ENCODE data around the gene MTFR2. TPM values are rescaled to one million over a fixed set of nuclear protein-coding genes. Genes with fewer than 3 reads are reported as not detected.

The MTFR2 gene
- total RNA-seq, 1 experiment from 2014 or later: 5.2 TPM

GRCh38 chr6:136188486-136188885, 61.6 kb downstream of the MTFR2 start:
- DNase-seq (ENCODE audit: low spot score): no peak

- no peak for DNase-seq (ENCODE audit: low spot score)
These were observed 63.7 kb downstream of the MTFR2 start for GRCh38 chr6:136186363-136186762.

GRCh38 chr6:136184738-136185137, 65.4 kb downstream of the MTFR2 start:
- no peak for DNase-seq (ENCODE audit: low spot score)

- DNase-seq (ENCODE audit: low spot score): no peak
These were observed 68.2 kb downstream of the MTFR2 start for GRCh38 chr6:136181861-136182260.

GRCh38 chr6:136181512-136181833, 68.6 kb downstream of the MTFR2 start:
- DNase-seq (ENCODE audit: low spot score): no peak

Other genes starting within 250 kb of the MTFR2 start
- gene BCLAF1, start 39.5 kb upstream of the MTFR2 start, total RNA-seq (2014; rRNA removed; shearing (Covaris generic)): 60.2 and 69.3 TPM in 2 replicates

All from HT-29 (cell line).